ENCODE results near the gene MSI2.

GRCh38 chr17:57535249-57535966 is 279.1 kb downstream of the MSI2 start:
- TF ChIP-seq MXI1 (IDR thresholded peaks at IDR 0.05; ENCODE audit: low read depth, low read length) (no peak), ZNF174 (CRISPR knock-in tag; IDR thresholded peaks at IDR 0.05) (no peak), ARHGAP35 (IDR thresholded peaks at IDR 0.05; ENCODE audit: partially characterized antibody) (no peak), ZFP91 (CRISPR knock-in tag; IDR thresholded peaks at IDR 0.05) (no peak), RFX1 (IDR thresholded peaks at IDR 0.05) (no peak), FOXK1 (CRISPR knock-in tag; IDR thresholded peaks at IDR 0.05; ENCODE audit: borderline replicate concordance) (no peak), FIP1L1 (IDR thresholded peaks at IDR 0.05; ENCODE audit: low read depth, low read length, poor library complexity, severe bottlenecking) (no peak), POLR2AphosphoS5 (IDR thresholded peaks at IDR 0.05; ENCODE audit: control insufficient read depth, insufficient read depth, low read depth, low read length) (no peak), SNRNP70 (optimal IDR thresholded peaks at IDR 0.05; ENCODE audit: low read depth, low read length) (no peak), FOXP1 (CRISPR knock-in tag; IDR thresholded peaks at IDR 0.05) (no peak), ZNF121 (CRISPR knock-in tag; conservative IDR thresholded peaks at IDR 0.05) (no peak)
- TF ChIP-seq, protein P1, sequence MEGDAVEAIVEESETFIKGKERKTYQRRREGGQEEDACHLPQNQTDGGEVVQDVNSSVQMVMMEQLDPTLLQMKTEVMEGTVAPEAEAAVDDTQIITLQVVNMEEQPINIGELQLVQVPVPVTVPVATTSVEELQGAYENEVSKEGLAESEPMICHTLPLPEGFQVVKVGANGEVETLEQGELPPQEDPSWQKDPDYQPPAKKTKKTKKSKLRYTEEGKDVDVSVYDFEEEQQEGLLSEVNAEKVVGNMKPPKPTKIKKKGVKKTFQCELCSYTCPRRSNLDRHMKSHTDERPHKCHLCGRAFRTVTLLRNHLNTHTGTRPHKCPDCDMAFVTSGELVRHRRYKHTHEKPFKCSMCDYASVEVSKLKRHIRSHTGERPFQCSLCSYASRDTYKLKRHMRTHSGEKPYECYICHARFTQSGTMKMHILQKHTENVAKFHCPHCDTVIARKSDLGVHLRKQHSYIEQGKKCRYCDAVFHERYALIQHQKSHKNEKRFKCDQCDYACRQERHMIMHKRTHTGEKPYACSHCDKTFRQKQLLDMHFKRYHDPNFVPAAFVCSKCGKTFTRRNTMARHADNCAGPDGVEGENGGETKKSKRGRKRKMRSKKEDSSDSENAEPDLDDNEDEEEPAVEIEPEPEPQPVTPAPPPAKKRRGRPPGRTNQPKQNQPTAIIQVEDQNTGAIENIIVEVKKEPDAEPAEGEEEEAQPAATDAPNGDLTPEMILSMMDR (IDR thresholded peaks at IDR 0.05 in 2 of 3, conservative IDR thresholded peaks at IDR 0.05 in 1 of 3; ENCODE audit: insufficient read depth in 2 of 3, low read depth in 1 of 3, low read length in 3 of 3), result no peak

Data from K562 (cell line).